AG04449 (cell line): ENCODE results near the gene PNPLA7.

ENCODE experiments used
- CTCF ChIA-PET: fragments of 350-600 bp; formaldehyde crosslinking; extraction: SDS; loops from one replicate; lab custom pipeline; 2021; ENCODE audit warnings: antibody characterized with exemption; lab: Yijun Ruan, JAX
- POLR2A ChIA-PET: fragments of 400-600, 350-600 bp; formaldehyde crosslinking; extraction: SDS; loops from one replicate; lab custom pipeline; 2020; ENCODE audit warnings: antibody characterized with exemption, inconsistent platforms; lab: Yijun Ruan, JAX
- DNase-seq: peaks from one replicate; pipeline ENCODE4 v3.0.0-alpha.2; 2010; ENCODE audit warnings: low read depth, low spot score
- H3K4me3 ChIP-seq: 2 replicates; pipeline ENCODE4 v1.5.1; 2011; ENCODE audit warnings: low read depth, mild to moderate bottlenecking, control low read depth, low read length
- TF ChIP-seq, protein P1 (sequence below): IDR thresholded peaks from one replicate; pipeline ENCODE4 v1.5.1; 2011; ENCODE audit warnings: mild to moderate bottlenecking, moderate library complexity, low read length, control low read depth, inconsistent platforms; ENCODE audit not compliant: insufficient read depth; ENCODE audit errors: missing control alignments

The PNPLA7 gene

DNA sequence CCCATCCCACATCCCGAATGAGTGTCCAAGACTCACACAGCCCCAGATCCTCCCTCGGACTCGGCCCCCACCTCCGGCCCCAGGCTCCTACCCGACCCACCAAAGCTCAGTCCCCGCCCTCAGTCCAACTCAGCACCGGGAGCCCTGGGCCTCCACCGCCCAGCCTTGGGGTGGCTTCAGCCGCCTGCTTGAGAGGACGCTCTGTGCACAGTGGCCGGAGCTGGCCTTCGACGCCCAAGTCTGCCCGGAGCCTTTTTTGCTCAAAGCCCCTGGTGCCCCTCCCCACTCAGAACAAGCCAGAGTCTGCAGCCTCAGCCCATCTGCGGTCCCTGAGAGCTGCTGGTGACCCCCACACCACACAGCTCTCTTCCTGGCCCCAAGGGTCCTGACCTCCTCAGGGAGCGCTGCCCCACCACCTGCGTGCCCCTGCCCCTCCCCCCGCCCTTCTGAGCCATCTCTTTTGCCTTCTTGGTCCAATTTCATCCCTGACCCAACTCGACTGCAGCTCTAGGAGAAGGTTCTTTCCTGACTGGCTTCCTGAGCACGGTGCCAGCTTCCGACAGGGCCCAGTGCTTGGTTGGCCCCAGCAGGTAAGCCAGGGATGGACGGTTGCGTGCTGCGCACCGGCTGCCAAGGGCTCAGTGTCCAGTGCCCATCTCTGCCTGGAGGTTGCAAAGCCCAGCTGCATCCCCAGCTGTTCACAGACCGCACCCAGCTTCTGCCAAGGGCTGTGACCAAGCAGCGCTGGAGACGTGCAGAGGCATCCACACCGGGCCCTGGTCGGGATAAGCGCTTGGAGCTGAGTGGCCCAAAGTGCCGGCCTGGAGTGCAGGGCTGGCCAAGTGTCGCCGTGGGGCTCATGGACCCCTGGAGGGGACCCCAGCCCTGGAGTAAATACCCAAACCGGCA lies 63.4 kb downstream of the PNPLA7 start:
- POLR2A ChIA-PET: no interaction called here
- no peak for DNase-seq
- no peak overlapping the region for H3K4me3 ChIP-seq
- TF ChIP-seq, protein P1, sequence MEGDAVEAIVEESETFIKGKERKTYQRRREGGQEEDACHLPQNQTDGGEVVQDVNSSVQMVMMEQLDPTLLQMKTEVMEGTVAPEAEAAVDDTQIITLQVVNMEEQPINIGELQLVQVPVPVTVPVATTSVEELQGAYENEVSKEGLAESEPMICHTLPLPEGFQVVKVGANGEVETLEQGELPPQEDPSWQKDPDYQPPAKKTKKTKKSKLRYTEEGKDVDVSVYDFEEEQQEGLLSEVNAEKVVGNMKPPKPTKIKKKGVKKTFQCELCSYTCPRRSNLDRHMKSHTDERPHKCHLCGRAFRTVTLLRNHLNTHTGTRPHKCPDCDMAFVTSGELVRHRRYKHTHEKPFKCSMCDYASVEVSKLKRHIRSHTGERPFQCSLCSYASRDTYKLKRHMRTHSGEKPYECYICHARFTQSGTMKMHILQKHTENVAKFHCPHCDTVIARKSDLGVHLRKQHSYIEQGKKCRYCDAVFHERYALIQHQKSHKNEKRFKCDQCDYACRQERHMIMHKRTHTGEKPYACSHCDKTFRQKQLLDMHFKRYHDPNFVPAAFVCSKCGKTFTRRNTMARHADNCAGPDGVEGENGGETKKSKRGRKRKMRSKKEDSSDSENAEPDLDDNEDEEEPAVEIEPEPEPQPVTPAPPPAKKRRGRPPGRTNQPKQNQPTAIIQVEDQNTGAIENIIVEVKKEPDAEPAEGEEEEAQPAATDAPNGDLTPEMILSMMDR: no peak
- CTCF ChIA-PET: interaction anchor here (0.8 to 1.2 kb wide), 2 partner anchors 13 to 18 kb away, joined by 3 read pairs; no protein-coding TSS in a partner anchor

DNA sequence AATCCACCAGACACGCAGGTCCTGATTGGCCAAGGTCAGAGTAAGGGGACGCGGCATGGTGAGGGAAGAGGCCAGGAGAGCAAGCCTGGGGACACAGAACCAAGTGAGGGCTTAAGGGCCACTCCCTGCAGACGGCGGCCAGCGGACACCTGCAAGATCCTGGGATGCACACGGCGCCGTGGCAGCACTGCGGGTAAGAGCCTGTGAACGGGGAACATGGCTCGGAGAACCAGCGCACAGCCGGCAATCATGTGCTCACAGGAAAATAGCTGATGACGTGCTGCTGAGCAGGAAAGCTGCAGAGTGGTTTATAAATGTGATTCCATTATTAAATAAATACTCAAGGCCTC lies 64.1 kb downstream of the PNPLA7 start:
- ChIA-PET POLR2A (no interaction called here), CTCF (interaction anchor here (1.2 kb wide), 1 partner anchor 12 kb away, joined by 3 read pairs; no protein-coding TSS in a partner anchor)
- H3K4me3 ChIP-seq: no peak overlapping the region

DNA sequence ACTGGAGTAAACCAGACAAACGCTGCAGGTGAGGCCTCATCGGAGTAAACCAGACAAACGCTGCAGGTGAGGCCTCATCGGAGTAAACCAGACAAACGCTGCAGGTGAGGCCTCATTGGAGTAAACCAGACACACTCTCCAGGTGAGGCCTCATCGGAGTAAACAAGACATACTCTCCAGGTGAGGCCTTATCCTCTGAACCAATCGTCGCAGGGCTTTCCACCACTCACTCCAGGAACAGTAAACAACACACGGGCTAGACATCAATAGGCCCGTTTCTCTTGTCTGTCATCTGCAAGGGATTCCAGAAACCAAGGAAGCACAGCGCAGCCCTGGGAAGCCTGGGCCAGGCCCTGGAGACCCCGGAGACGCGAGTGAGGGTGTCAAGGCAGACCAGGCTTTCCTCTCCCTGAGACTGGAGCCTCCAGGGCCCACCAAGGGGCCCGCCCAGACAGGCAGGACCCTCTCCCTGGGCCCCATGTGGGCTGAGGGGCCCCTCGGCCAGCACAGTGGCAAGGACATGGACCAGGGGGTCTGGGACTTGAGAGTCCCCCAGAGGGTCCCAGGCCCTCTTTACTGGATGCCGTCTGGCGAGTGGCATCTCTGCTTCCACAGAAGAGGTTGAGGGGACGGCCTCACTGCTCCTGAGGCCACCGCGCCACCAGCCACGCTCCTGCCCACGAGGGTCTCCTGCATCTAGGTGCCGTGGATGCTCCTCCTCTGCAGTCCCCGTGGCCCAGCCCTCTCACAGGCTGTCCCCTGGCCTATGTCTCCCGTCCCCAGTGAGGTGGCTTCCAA lies 64.7 kb downstream of the PNPLA7 start:
- TF ChIP-seq, protein P1: no peak
- DNase-seq: no peak
- ChIA-PET POLR2A (no interaction called here), CTCF (no interaction called here)
- no peak overlapping the region for H3K4me3 ChIP-seq

More for the DNA sequence above, 64.1 kb downstream of the PNPLA7 start:
- DNase-seq: no peak
- TF ChIP-seq, protein P1: no peak

DNA sequence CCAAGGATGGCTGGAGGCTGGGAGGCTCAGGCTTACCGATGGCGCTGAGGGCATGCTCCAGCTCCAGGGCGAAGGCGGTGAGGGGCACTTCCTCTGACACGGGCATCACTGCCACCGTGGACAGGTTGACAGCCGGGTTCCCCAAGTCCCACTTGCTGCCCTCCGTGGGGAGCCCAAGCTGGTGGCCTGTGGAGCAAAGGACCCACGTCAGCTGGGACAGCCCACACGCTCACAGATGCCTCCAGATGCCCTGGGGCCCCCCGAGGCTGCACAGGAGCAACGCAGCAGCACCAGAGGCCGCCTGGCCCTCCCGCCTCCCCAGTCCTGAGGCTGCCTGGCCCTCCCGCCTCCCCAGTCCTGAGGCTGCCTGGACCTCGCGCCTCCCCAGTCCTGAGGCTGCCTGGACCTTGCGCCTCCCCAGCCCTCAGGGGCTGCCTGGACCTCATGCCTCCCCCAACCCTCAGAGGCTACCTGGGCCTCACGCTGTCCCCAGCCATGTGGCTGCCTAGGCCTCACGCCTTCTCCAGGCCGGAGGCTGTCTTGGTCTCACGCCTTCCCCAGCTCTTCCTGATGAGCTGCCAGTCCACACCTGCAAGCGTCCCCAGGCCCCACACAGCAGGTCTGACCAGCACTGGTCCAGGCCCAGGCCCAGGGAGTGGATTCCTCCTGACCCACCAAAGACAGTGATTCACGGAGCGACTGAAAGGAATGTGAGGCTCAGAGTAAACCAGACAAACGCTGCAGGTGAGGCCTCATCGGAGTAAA lies 65.5 kb downstream of the PNPLA7 start:
- TF ChIP-seq, protein P1: no peak
- CTCF ChIA-PET: interaction anchor here (1.4 kb wide), 1 partner anchor 12 kb away, joined by 4 read pairs; no protein-coding TSS in a partner anchor
- POLR2A ChIA-PET: no interaction called here
- DNase-seq: no peak
- no peak overlapping the region for H3K4me3 ChIP-seq

DNA sequence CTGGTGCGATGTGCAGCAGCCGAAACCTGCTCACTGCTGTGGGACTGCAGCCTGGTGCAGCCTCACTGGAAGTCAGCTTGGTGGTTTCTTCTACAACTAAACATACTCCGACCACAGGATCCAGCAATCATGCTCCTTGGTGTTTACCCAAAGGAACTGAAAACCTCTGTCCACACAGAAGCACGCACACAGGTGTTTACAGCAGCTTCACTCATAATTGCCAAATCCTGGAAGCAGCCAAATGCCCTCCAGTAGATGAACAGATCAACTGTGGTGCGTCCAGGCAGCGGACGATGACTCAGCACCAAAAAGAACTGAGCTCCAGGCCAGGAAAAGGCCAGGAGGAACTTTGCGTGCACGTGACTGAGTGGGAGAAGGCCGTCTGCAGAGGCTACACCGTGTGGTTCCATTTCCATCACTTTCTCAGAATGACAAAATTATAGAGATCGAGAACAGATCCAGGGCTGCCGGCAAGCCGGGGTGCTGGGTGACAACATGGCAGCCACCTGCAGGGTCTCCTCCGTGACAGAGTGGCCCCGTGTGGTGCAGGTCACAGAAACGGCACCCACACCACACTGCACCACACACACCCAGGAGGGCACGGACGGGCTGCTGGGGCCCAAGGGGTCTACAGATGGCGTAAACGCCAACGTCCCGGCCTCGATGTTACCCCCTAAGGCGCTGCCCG lies 68.0 kb downstream of the PNPLA7 start:
- POLR2A ChIA-PET: no interaction called here

More for the DNA sequence above, 68.0 kb downstream of the PNPLA7 start:
- no peak overlapping the region for H3K4me3 ChIP-seq
- TF ChIP-seq, protein P1: no peak
- no peak for DNase-seq
- CTCF ChIA-PET: interaction anchor here (1.1 kb wide), 1 partner anchor 46 kb away, joined by 4 read pairs; no protein-coding TSS in a partner anchor
